Transverse colon (tissue), 4 donors: Measurements from ENCODE around the gene TMEM266. TPM values are rescaled to one million over a fixed set of nuclear protein-coding genes. Genes with fewer than 3 reads are reported as not detected.

ENCODE experiments used
- DNase-seq: peaks from one replicate; pipeline ENCODE4 v3.0.0-alpha.2; 2019
- H3K27ac ChIP-seq, 4 donors: fragments of 200-600 bp; sonication (generic); 2 replicates each; pipeline ENCODE4 v1.5.1; 2016 to 2018; ENCODE audit warnings: inconsistent platforms in 4 of 4
- H3K27me3 ChIP-seq: fragments of 200-600 bp; sonication (generic); 2 replicates; pipeline ENCODE4 v1.5.1; 2017; ENCODE audit warnings: inconsistent platforms
- H3K36me3 ChIP-seq, 4 donors: fragments of 200-600 bp; sonication (generic); 2 replicates each; pipeline ENCODE4 v1.5.1; 2017 to 2019; ENCODE audit warnings: inconsistent platforms in 4 of 4
- H3K4me1 ChIP-seq, 4 donors: fragments of 200-600 bp; sonication (generic); 2 replicates each; pipeline ENCODE4 v1.5.1; 2017 to 2020; ENCODE audit warnings: inconsistent platforms in 4 of 4
- H3K4me3 ChIP-seq, 4 donors: fragments of 200-600 bp; sonication (generic); 1 replicate in 1 of 4; 2 replicates in 3 of 4; pipeline versions ENCODE4 v1.5.1 to v1.6.1; 2017 to 2019; ENCODE audit warnings: inconsistent platforms in 4 of 4
- H3K9me3 ChIP-seq, 2 donors: fragments of 200-600 bp; sonication (generic); 2 replicates each; pipeline ENCODE4 v1.5.1; 2017 to 2019; ENCODE audit warnings: inconsistent platforms in 2 of 2
- CTCF ChIP-seq, 5 experiments: fragments of 200-600 bp in 3 of 5; fragments of 450-650 bp in 2 of 5; sonication (generic) in 3 of 5; IDR thresholded peaks; 1 replicate in 2 of 5; 2 replicates in 3 of 5; pipeline ENCODE4 v1.5.1; 2016 to 2017; ENCODE audit warnings: antibody characterized with exemption in 5 of 5, inconsistent platforms in 3 of 5, mild to moderate bottlenecking in 2 of 5, moderate library complexity in 1 of 5
- EP300 ChIP-seq: sonication (generic); formaldehyde crosslinking; IDR thresholded peaks from one replicate; pipeline ENCODE4 v1.6.1; 2017; ENCODE audit warnings: antibody characterized with exemption, low read depth
- POLR2A ChIP-seq: fragments of 450-650 bp; IDR thresholded peaks from one replicate; pipeline ENCODE4 v1.6.1; 2016; ENCODE audit warnings: antibody characterized with exemption, mild to moderate bottlenecking, moderate library complexity
- POLR2AphosphoS5 ChIP-seq, 3 donors: sonication (generic); formaldehyde crosslinking; IDR thresholded peaks; one replicate each; pipeline ENCODE4 v1.6.1; 2016; ENCODE audit warnings: antibody characterized with exemption in 3 of 3
- WGBS, 2 donors: methylation state at CpG; one replicate each; pipeline ENCODE4 v1.1.5; 2018; ENCODE audit warnings: low coverage in 1 of 2; 5-methylcytosine and 5-hydroxymethylcytosine counted together
- in situ Hi-C, 4 donors: fragments of 200-750 bp; cut with MboI; loops; one replicate each; pipeline versions ENCODE4 v1.15.0 to v1.15.1; 2017; ENCODE audit warnings: low sequenced_read_pairs in 3 of 4, low pct_ligation_motif_present in 1 of 4, low pct_unique_long_range_greater_than_20kb in 1 of 4
- intact Hi-C: fragments of 100-400 bp; cut with DNase I; formaldehyde crosslinking; loops from one replicate; pipeline ENCODE4 v1.15.1; 2023; ENCODE audit warnings: low total_unique reads
- total RNA-seq, 4 donors: library from RNA; depleted of rRNA; stranded (reverse); fragments of >200 nt; gene quantifications; one replicate each; pipeline ENCODE4 v1.1.0, GENCODE V29; 2016

TMEM266 gene
- total RNA-seq, 4 donors from 2014 or later: 0.41 TPM; not detected in 3

DNA sequence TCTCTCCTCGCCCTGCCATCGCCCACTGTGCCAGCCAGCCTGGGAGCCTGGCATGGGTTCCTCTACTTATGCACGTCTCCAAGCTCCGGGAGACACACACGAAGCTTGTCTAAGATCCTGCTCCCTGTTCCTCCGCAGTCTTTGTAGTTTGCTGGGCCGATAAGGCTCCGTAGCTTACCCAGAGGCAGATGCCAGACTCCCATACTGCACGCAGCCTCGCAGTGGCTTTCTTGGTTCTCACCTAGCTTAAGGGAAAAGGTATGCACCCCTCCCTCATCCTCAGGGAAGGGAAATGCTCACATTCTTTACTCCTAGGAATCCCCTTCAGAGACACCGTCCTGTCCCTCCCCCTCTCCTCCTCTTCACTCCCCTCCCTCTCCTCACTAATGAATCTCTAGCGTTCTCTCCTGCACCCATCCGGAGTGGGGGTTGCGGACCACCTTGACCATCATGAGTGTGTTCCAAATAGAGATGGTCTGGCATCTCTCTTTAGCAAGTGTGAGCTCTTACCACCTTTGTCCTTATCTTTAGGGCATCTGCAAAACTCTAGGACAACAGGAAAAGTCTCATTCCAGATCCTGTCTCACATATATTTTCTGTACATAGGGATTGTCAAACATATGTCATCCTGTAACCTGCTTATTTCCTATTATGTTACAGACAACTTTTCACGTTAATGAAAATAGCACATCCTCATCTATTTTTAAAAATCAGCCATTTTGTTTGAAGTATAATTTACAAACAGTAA is 56.5 kb downstream of the TMEM266 start:
- Histone ChIP-seq H3K9me3 (no peaks in the 10 kb centered on the region), H3K27me3 (peaks cover 3% of the 10 kb centered on the region), H3K27ac (no peak overlapping the region), H3K36me3 (no peaks in the 10 kb centered on the region), H3K4me1 (no peaks in the 10 kb centered on the region), H3K4me3 (no peak overlapping the region)
- DNase-seq: no peak
- in situ Hi-C loops: no loop called here
- 44 to 80% methylated on average over 1 to 15 of the region's 15 CpGs for WGBS, 2 donors
- no peak for TF ChIP-seq EP300
- TF ChIP-seq POLR2AphosphoS5 (IDR thresholded peaks at IDR 0.05): no peak
- no peak for TF ChIP-seq POLR2A
- TF ChIP-seq CTCF (IDR thresholded peaks at IDR 0.05): no peak
- intact Hi-C loops: no loop called here

DNA sequence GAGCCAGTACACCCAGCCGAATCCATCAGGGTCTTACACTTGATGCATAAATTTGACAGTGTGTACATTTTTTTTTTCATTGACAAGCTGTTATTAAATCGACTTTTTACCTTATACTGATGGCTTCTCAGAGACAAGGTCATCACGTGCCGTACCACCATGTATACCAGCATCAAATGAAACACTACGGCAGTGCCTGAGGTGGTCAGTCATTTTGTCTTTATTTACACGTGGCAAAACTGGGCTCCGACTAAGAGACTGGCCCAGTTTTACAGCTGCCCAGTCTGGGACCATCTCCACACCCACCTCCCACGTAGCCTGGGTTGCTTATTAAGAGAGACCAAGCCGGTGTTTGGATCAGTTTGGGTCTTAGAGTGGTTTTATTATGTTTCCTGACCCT is 57.4 kb downstream of the TMEM266 start:
- H3K36me3 ChIP-seq: no peaks in the 10 kb centered on the region
- H3K27me3 ChIP-seq: peaks cover 3% of the 10 kb centered on the region
- TF ChIP-seq EP300 (no peak), CTCF (IDR thresholded peaks at IDR 0.05) (no peak), POLR2A (no peak), POLR2AphosphoS5 (IDR thresholded peaks at IDR 0.05) (no peak)
- 81 to 85% methylated on average over 8 to 9 of the region's 9 CpGs for WGBS, 2 donors
- in situ Hi-C loops (no loop called here), intact Hi-C loops (no loop called here)
- DNase-seq: no peak
- H3K4me1 ChIP-seq: no peaks in the 10 kb centered on the region
- H3K27ac ChIP-seq: no peak overlapping the region
- no peak overlapping the region for H3K4me3 ChIP-seq
- no peaks in the 10 kb centered on the region for H3K9me3 ChIP-seq

DNA sequence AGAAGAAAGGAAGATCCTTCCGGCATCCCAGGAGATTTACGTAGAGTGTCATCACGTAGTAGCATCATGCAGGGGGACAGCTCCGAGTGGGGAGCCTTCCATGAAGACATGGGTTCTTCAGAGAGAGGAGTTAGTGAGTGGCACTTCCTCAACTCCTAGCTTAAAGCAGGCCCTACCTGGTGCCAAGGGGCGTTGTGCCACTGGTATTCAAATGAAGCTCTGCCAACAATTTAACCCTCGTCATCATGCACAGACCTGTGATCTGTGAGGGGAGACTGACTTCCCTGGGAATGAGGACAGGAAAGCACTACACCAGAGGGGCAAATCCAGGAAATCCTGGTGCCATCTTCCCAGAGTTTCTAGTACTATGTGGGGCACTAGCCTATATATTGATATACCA is 59.0 kb downstream of the TMEM266 start:
- 72 to 100% methylated on average over 1 to 6 of the region's 6 CpGs for WGBS, 2 donors
- H3K9me3 ChIP-seq: no peaks in the 10 kb centered on the region
- DNase-seq: no peak
- no peak overlapping the region for H3K4me3 ChIP-seq
- TF ChIP-seq POLR2A: no peak
- no peak for TF ChIP-seq EP300
- no peak for TF ChIP-seq CTCF (IDR thresholded peaks at IDR 0.05)
- no peak for TF ChIP-seq POLR2AphosphoS5 (IDR thresholded peaks at IDR 0.05)
- no peaks in the 10 kb centered on the region for H3K36me3 ChIP-seq
- intact Hi-C loops: no loop called here
- no peaks in the 10 kb centered on the region for H3K4me1 ChIP-seq
- H3K27ac ChIP-seq: no peak overlapping the region
- in situ Hi-C loops: no loop called here
- H3K27me3 ChIP-seq: peaks cover 3% of the 10 kb centered on the region

DNA sequence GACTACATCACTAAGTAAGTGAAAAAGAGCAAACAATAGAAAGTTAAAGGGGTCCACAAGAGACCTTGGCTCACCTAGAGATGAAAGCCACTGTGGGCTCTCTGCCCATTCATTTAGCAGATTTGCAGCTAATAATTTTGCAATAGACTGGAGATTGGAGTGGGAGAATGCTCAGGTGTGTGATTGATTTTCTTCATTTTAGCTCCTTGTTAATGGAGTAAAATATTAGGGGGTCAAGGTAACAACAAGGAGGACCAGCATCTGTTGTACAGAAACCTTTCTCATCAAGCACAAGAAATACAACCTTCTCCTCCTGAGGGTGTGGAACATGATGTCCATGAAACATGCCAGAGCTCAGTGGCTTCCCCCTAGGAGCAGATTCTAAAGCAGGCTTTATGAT is 63.2 kb downstream of the TMEM266 start:
- Histone ChIP-seq H3K27me3 (peaks cover 3% of the 10 kb centered on the region), H3K4me3 (no peak overlapping the region), H3K9me3 (no peaks in the 10 kb centered on the region), H3K27ac (no peak overlapping the region), H3K36me3 (no peaks in the 10 kb centered on the region), H3K4me1 (no peaks in the 10 kb centered on the region)
- intact Hi-C loops: no loop called here
- TF ChIP-seq EP300 (no peak), POLR2A (no peak), POLR2AphosphoS5 (IDR thresholded peaks at IDR 0.05) (no peak), CTCF (IDR thresholded peaks at IDR 0.05) (no peak)
- DNase-seq: no peak
- in situ Hi-C loops: no loop called here
